Ovary (tissue), 9 donors: ENCODE data around the gene SLC6A1. TPM values are rescaled to one million over a fixed set of nuclear protein-coding genes. Genes with fewer than 3 reads are reported as not detected.

Source experiments
- DNase-seq, 5 donors: peaks; one replicate each; pipeline ENCODE4 v3.0.0-alpha.2; 2019 to 2020
- H3K27ac ChIP-seq, 2 donors: fragments of 200-600 bp; one replicate each; pipeline versions ENCODE4 v1.5.1 to v1.8.0; 2019 to 2022
- H3K27me3 ChIP-seq: fragments of 200-600 bp; one replicate; pipeline ENCODE4 v1.8.0; 2022
- H3K36me3 ChIP-seq: fragments of 200-600 bp; sonication (generic); one replicate; pipeline ENCODE4 v1.5.1; 2019
- H3K4me1 ChIP-seq: one replicate; pipeline ENCODE4 v1.8.1; 2013; ENCODE audit warnings: mild to moderate bottlenecking, moderate library complexity; ENCODE audit not compliant: insufficient read depth
- H3K4me3 ChIP-seq: fragments of 200-600 bp; sonication (generic); one replicate; pipeline ENCODE4 v1.5.1; 2017
- H3K9me3 ChIP-seq, 2 donors: fragments of 200-600 bp in 1 of 2; sonication (generic) in 1 of 2; one replicate each; pipeline versions ENCODE4 v1.5.1 to v1.8.1; 2013 to 2019; ENCODE audit warnings: mild to moderate bottlenecking in 1 of 2, moderate library complexity in 1 of 2
- EP300 ChIP-seq: sonication (generic); formaldehyde crosslinking; IDR thresholded peaks from one replicate; pipeline ENCODE4 v1.6.1; 2017; ENCODE audit warnings: antibody characterized with exemption
- POLR2A ChIP-seq: fragments of 450-650 bp; IDR thresholded peaks from one replicate; pipeline ENCODE4 v1.6.1; 2017; ENCODE audit warnings: antibody characterized with exemption, mild to moderate bottlenecking, moderate library complexity
- WGBS, 3 donors: extraction: QIAGEN DNeasy Blood & Tissue Kit in 1 of 3; methylation state at CpG; one replicate each; pipeline versions ENCODE4 v1.1.5 to v1.1.7; 2013 to 2017; 5-methylcytosine and 5-hydroxymethylcytosine counted together
- intact Hi-C, 4 donors: fragments of 100-400 bp; cut with DNase I; formaldehyde crosslinking; loops; one replicate each; pipeline versions ENCODE4 v1.11.0 to v1.15.1; 2022 to 2023
- polyA plus RNA-seq, 2 donors: library from polyadenylated mRNA; stranded (reverse); fragments of 200-250 nt in 1 of 2; fragments of 350-450 nt in 1 of 2; fragmentation: Illumina TruSeq in 1 of 2; extraction: RNeasy Lipid Tissue Mini Kit (QIAGEN cat#74804) in 1 of 2; gene quantifications; one replicate each; pipeline ENCODE4 v1.2.3, GENCODE V29; 2013 to 2014
- total RNA-seq, 7 donors: library from RNA; depleted of rRNA in 2 of 7; stranded (reverse); fragments of >200 nt in 2 of 7; fragmentation: NEBNext Ultra II Directional in 3 of 7; extraction: Animal tissue kit (Norgen Biotek cat#: 25700) in 3 of 7; gene quantifications; one replicate each; pipeline versions ENCODE4 v1.1.0 to v1.2.4, GENCODE V29; 2016 to 2023
- TF ChIP-seq, protein P1 (sequence below), 3 donors: fragments of 450-650 bp in 2 of 3; fragments of 200-600 bp in 1 of 3; IDR thresholded peaks; one replicate each; pipeline versions ENCODE4 v1.5.1 to v1.8.0; 2016 to 2022; ENCODE audit warnings: antibody characterized with exemption in 3 of 3, mild to moderate bottlenecking in 1 of 3
- donor health status: DM: no; HTN: no; CAD: no; lungs with moderate emphysema.
- donor health status: DM: no; HTN: no; CAD: no.
- donor health status: Bipolar disorder and iron deficiency.
- donor health status: DM: yes; HTN: yes; CAD: no.
- donor health status: DM: no; HTN: no; CAD: no.
- donor health status: DM: yes; HTN: yes; CAD: no.

SLC6A1 gene
- total and polyA plus RNA-seq, 9 donors: 0.23 to 3.3 (median 1.2) TPM

DNA sequence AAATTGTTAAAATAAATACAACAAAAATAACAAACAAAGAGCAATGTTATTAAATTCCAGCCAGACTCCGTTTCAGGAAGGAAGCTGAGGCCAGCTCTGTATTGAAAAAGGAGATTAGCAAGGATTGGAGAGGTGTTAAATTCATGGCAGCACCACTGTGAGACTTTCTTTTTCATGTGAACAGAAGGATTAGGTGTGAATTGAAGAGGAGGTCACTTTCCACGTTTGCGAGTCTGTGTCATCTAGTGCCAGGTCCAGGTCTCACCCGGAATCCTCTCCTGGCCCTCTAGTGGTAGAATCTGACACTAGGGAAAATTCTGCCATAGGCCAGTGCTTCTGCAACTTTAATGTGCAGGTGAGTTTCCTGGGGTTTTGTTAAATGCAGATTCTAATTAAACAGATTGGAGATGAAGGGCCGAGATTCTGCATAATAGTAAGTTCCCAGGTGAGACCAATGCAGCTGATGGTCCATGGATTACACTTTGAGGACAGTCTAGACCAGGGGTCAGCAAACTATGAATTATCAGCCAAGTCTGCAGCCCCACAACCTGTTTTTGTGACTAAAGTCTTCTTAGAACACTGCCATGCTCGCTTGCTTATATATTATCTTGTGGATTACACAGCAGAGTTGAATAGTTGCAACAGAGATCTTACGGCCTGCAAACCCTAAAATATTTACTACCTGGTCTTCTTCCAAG, 9.2 kb upstream of the SLC6A1 start:
- Histone ChIP-seq H3K27ac (no peak overlapping the region), H3K36me3 (no peaks in the 10 kb centered on the region), H3K27me3 (no peaks in the 10 kb centered on the region)

DNA sequence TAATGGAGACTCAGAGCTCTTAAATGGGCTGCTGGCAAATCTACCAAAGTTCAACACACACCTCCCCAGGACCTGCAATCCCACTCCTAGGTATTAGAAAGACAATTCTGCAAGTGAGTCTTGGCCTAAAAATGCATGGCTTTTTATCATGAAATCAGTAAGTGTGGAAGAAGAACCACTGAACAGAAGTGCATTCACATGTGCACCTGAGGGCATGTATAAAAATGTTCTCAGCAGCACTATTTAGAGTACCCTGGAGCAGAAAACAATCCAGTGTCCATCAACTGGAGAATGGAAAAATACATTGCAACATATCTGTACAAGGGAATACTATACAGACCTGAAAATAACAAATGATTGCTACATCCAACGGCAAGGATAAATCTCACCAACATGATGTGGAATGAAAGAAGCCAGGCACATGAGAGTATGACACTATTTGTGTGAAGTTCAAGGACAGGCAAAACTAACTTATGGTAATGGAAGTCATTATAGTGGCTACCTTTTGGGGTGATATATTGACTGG, 8.1 kb upstream of the SLC6A1 start:
- WGBS, 3 donors: 67 to 85% (median 81%) methylated on average over 1 of the region's 1 CpG
- H3K9me3 ChIP-seq: no peaks in the 10 kb centered on the region
- H3K4me3 ChIP-seq: no peak overlapping the region
- H3K27ac ChIP-seq: no peak overlapping the region
- no peaks in the 10 kb centered on the region for H3K36me3 ChIP-seq
- H3K27me3 ChIP-seq: no peaks in the 10 kb centered on the region
- H3K4me1 ChIP-seq: peaks cover 2% of the 10 kb centered on the region
- intact Hi-C loops: no loop called here
- TF ChIP-seq, protein P1, sequence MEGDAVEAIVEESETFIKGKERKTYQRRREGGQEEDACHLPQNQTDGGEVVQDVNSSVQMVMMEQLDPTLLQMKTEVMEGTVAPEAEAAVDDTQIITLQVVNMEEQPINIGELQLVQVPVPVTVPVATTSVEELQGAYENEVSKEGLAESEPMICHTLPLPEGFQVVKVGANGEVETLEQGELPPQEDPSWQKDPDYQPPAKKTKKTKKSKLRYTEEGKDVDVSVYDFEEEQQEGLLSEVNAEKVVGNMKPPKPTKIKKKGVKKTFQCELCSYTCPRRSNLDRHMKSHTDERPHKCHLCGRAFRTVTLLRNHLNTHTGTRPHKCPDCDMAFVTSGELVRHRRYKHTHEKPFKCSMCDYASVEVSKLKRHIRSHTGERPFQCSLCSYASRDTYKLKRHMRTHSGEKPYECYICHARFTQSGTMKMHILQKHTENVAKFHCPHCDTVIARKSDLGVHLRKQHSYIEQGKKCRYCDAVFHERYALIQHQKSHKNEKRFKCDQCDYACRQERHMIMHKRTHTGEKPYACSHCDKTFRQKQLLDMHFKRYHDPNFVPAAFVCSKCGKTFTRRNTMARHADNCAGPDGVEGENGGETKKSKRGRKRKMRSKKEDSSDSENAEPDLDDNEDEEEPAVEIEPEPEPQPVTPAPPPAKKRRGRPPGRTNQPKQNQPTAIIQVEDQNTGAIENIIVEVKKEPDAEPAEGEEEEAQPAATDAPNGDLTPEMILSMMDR (IDR thresholded peaks at IDR 0.05): no peak
- TF ChIP-seq EP300: no peak
- TF ChIP-seq POLR2A: no peak
- no peak for DNase-seq

More for the DNA sequence above, 9.2 kb upstream of the SLC6A1 start:
- DNase-seq: peak in 1 of 5 donors; percentile 24
- intact Hi-C loops: no loop called here
- peaks cover 2% of the 10 kb centered on the region for H3K4me1 ChIP-seq
- TF ChIP-seq POLR2A (no peak), EP300 (no peak)
- TF ChIP-seq, protein P1 (IDR thresholded peaks at IDR 0.05): peak in 2 of 3 donors; percentile 20 to 33
- no peaks in the 10 kb centered on the region for H3K9me3 ChIP-seq
- H3K4me3 ChIP-seq: no peak overlapping the region
- WGBS, 3 donors: 22 to 25% (median 24%) methylated on average over 7 of the region's 7 CpGs

DNA sequence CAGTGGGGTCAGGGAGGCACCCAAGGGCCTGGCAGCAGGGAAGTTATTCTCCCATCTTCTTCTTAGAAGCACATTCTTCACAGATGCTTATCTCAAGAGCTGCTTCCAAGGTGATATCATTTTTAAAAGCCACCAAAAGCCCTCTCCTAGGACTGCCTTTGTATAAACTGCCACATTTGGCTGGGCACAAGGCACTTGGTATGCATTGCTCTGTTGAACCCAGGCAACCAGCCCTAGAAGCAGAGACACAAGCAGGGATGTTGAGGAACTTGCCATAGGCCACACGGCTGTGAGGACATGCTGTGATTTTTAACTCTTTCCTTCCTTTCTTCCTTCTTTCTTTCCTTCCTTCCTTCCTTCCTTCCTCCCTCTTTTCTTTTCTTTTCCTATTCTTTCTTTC, 7.4 kb upstream of the SLC6A1 start:
- H3K27me3 ChIP-seq: no peaks in the 10 kb centered on the region
- TF ChIP-seq POLR2A (no peak), EP300 (no peak)
- TF ChIP-seq, protein P1 (IDR thresholded peaks at IDR 0.05): no peak
- H3K9me3 ChIP-seq: no peaks in the 10 kb centered on the region
- no peak overlapping the region for H3K27ac ChIP-seq
- H3K4me1 ChIP-seq: peaks cover 2% of the 10 kb centered on the region
- WGBS, 3 donors: 19 to 29% (median 25%) methylated on average over 1 of the region's 1 CpG
- intact Hi-C loops: no loop called here
- H3K4me3 ChIP-seq: no peak overlapping the region
- DNase-seq: no peak
- no peaks in the 10 kb centered on the region for H3K36me3 ChIP-seq

DNA sequence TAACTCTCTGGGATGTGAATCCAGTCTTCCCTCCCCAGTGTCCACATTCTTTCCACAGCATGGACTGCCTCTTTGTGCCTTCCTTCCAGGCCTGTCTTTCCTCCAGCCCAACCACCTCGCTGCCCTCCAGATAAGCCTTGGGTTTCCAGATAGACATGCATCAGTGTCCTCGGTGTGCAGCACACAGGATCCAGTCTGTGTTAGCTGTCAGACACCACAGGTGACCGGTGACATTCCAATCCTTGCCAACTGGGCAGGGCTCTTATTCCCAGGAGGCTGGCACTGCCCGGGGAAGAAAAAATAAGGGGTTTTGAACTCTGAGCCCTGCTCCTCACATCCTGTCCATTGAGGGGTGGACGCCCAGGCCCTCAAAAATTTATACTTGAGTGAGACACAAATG, 6.0 kb upstream of the SLC6A1 start:
- no peak for DNase-seq
- Histone ChIP-seq H3K9me3 (no peaks in the 10 kb centered on the region), H3K4me1 (peaks cover 2% of the 10 kb centered on the region), H3K27ac (no peak overlapping the region), H3K27me3 (no peaks in the 10 kb centered on the region), H3K4me3 (no peak overlapping the region), H3K36me3 (no peaks in the 10 kb centered on the region)
- intact Hi-C loops: no loop called here
- 89 to 93% (median 92%) methylated on average over 5 of the region's 5 CpGs for WGBS, 3 donors
- TF ChIP-seq, protein P1 (IDR thresholded peaks at IDR 0.05): no peak
- no peak for TF ChIP-seq EP300
- no peak for TF ChIP-seq POLR2A
